GM12878 (cell line): ENCODE results near the gene SCRN2. TPM values are rescaled to one million over a fixed set of nuclear protein-coding genes. Genes with fewer than 3 reads are reported as not detected.

Source experiments
- ATAC-seq: fragments of 200-7000 bp; cut with Tn5 transposase; 3 replicates; pipeline ENCODE4 v1.9.1; 2020; ENCODE audit warnings: mild to moderate bottlenecking, moderate library complexity
- BruUV-seq: library from RNA; stranded (reverse); fragments of 400-500 nt; replicated peaks from 2 replicates; lab custom pipeline; 2021; lab: Mats Ljungman, UMichigan
- CTCF ChIA-PET: fragments of 300-600 bp; sonication (Branson Sonifier 250); formaldehyde crosslinking; extraction: SDS; loops from one replicate; lab custom pipeline; 2021; ENCODE audit warnings: inconsistent platforms; lab: Yijun Ruan, JAX
- POLR2A ChIA-PET: fragments of 350-600 bp; formaldehyde crosslinking; extraction: SDS; loops from one replicate; lab custom pipeline; 2021; ENCODE audit warnings: inconsistent platforms; lab: Charles Lee
- RAD21 ChIA-PET: fragments of 300-600 bp; sonication (Branson Sonifier 250); formaldehyde crosslinking; loops from one replicate; lab custom pipeline; 2023; ENCODE audit warnings: antibody characterized with exemption; ENCODE audit not compliant: unreplicated experiment; lab: Charles Lee
- SMC1A ChIA-PET: fragments of 300-600 bp; sonication (Branson Sonifier 250); formaldehyde crosslinking; loops from one replicate; lab custom pipeline; 2023; ENCODE audit not compliant: unreplicated experiment, uncharacterized antibody; lab: Charles Lee
- DNase-seq: peaks from one replicate; pipeline ENCODE4 v3.0.0-alpha.2; 2011; ENCODE audit warnings: low read depth, low spot score
- FAIRE-seq: peaks from 3 replicates; lab custom pipeline; 2011; peaks lifted over from hg19 to GRCh38; lab: Jason Lieb, UNC
- H2AFZ ChIP-seq: 2 replicates; pipeline ENCODE4 v1.6.0; 2011; ENCODE audit warnings: low read depth, low read length, control low read depth; ENCODE audit not compliant: control insufficient read depth
- H3K27ac ChIP-seq: 2 replicates; pipeline ENCODE4 v1.5.1; 2011; ENCODE audit warnings: control low read depth; ENCODE audit not compliant: control insufficient read depth, insufficient read depth
- H3K27me3 ChIP-seq, 2 experiments: replicated peaks in 1 of 2; 2 replicates each; pipeline versions ENCODE4 v1.6.0 to v1.6.1; 2011; ENCODE audit warnings: low read length in 1 of 2; ENCODE audit not compliant: control insufficient read depth in 2 of 2, insufficient read depth in 2 of 2
- H3K36me3 ChIP-seq, 2 experiments: 2 replicates each; pipeline ENCODE4 v1.5.1; 2011; ENCODE audit warnings: low read length in 1 of 2; ENCODE audit not compliant: control insufficient read depth in 2 of 2, insufficient read depth in 2 of 2
- H3K4me1 ChIP-seq: 2 replicates; pipeline ENCODE4 v1.6.1; 2011; ENCODE audit warnings: mild to moderate bottlenecking, low read length, moderate library complexity, mixed read lengths; ENCODE audit not compliant: control insufficient read depth, insufficient read depth
- H3K4me2 ChIP-seq: 2 replicates; pipeline ENCODE4 v1.6.0; 2011; ENCODE audit warnings: control low read depth; ENCODE audit not compliant: control insufficient read depth, insufficient read depth
- H3K4me3 ChIP-seq: fragments of 200-600 bp; sonication (generic); 2 replicates; pipeline ENCODE4 v1.5.1; 2016
- H3K79me2 ChIP-seq: 2 replicates; pipeline ENCODE4 v1.6.0; 2011; ENCODE audit warnings: low read length; ENCODE audit not compliant: control insufficient read depth, insufficient read depth
- H3K9ac ChIP-seq: 2 replicates; pipeline ENCODE4 v1.8.0; 2011; ENCODE audit warnings: low read length, control low read depth, mixed read lengths; ENCODE audit not compliant: control insufficient read depth, insufficient read depth
- H3K9me3 ChIP-seq: replicated peaks from 3 replicates; pipeline ENCODE4 v1.5.1; 2011; ENCODE audit warnings: mild to moderate bottlenecking, low read length; ENCODE audit not compliant: control insufficient read depth, insufficient read depth
- H4K20me1 ChIP-seq: 2 replicates; pipeline ENCODE4 v1.6.0; 2011; ENCODE audit not compliant: control insufficient read depth, insufficient read depth
- CHD2 ChIP-seq: IDR thresholded peaks from 2 replicates; pipeline ENCODE4 v1.6.1; 2011; ENCODE audit warnings: low read depth, low read length, improper control_type of control experiment, borderline replicate concordance
- E2F8 ChIP-seq: fragments of 450-650 bp; IDR thresholded peaks from 2 replicates; pipeline ENCODE4 v1.6.1; 2018; ENCODE audit warnings: mild to moderate bottlenecking, low read depth, moderate library complexity; ENCODE audit not compliant: partially characterized antibody
- HCFC1 ChIP-seq: fragments of 150-350 bp; IDR thresholded peaks from 2 replicates; pipeline ENCODE4 v1.6.1; 2014; ENCODE audit warnings: low read length
- HDAC2 ChIP-seq: fragments of 200-600 bp; sonication (generic); IDR thresholded peaks from 2 replicates; pipeline ENCODE4 v1.6.1; 2017
- HDAC6 ChIP-seq: fragments of 200-600 bp; sonication (generic); IDR thresholded peaks from one replicate; pipeline ENCODE4 v1.8.0; 2017; ENCODE audit warnings: antibody characterized with exemption; ENCODE audit not compliant: unreplicated experiment
- KDM1A ChIP-seq: fragments of 200-600 bp; sonication (generic); IDR thresholded peaks from 2 replicates; pipeline ENCODE4 v1.6.1; 2016; ENCODE audit warnings: borderline replicate concordance
- MYB ChIP-seq: fragments of 150-350 bp; IDR thresholded peaks from 2 replicates; pipeline ENCODE4 v1.6.1; 2014; ENCODE audit warnings: mild to moderate bottlenecking, low read depth, low read length, borderline replicate concordance
- NBN ChIP-seq: fragments of 450-650 bp; IDR thresholded peaks from 2 replicates; pipeline ENCODE4 v1.6.1; 2016
- NR2C1 ChIP-seq: fragments of 450-650 bp; IDR thresholded peaks from 2 replicates; pipeline ENCODE4 v1.6.1; 2017; ENCODE audit warnings: antibody characterized with exemption, mild to moderate bottlenecking, moderate library complexity
- PAX8 ChIP-seq: fragments of 450-650 bp; IDR thresholded peaks from 2 replicates; pipeline ENCODE4 v1.6.1; 2017; ENCODE audit warnings: mild to moderate bottlenecking, moderate library complexity
- POLR2AphosphoS2 ChIP-seq: IDR thresholded peaks from 2 replicates; pipeline ENCODE4 v1.6.1; 2011; ENCODE audit warnings: low read depth, mild to moderate bottlenecking, low read length, improper control_type of control experiment, moderate library complexity
- RAD21 ChIP-seq: IDR thresholded peaks from 2 replicates; pipeline ENCODE4 v1.6.1; 2011; ENCODE audit warnings: mild to moderate bottlenecking, low read depth, low read length, moderate library complexity; ENCODE audit not compliant: insufficient read depth
- RELA ChIP-seq: fragments of 450-650 bp; IDR thresholded peaks from 2 replicates; pipeline ENCODE4 v1.8.0; 2014; ENCODE audit warnings: borderline replicate concordance; ENCODE audit not compliant: partially characterized antibody
- RFX5 ChIP-seq: IDR thresholded peaks from 2 replicates; pipeline ENCODE4 v1.6.1; 2011; ENCODE audit warnings: low read depth, low read length, improper control_type of control experiment
- SPI1 ChIP-seq: IDR thresholded peaks from 2 replicates; pipeline ENCODE4 v1.6.1; 2011; ENCODE audit warnings: low read depth, mild to moderate bottlenecking, low read length, moderate library complexity, borderline replicate concordance; ENCODE audit not compliant: insufficient read depth
- ZBTB33 ChIP-seq: fragments of 450-650 bp; IDR thresholded peaks from 2 replicates; pipeline ENCODE4 v1.6.1; 2017; ENCODE audit warnings: mild to moderate bottlenecking
- ZNF207 ChIP-seq: fragments of 450-650 bp; IDR thresholded peaks from 2 replicates; pipeline ENCODE4 v1.6.1; 2014; ENCODE audit warnings: antibody characterized with exemption, mild to moderate bottlenecking, borderline replicate concordance
- WGBS: methylation state at CpG from one replicate; pipeline ENCODE4 v1.1.6; 2016; ENCODE audit warnings: low lambda C conversion rate; ENCODE audit not compliant: insufficient replicate concordance, insufficient coverage; ENCODE audit errors: missing lambda C conversion rate; 5-methylcytosine and 5-hydroxymethylcytosine counted together
- in situ Hi-C: fragments of 300-500 bp; cut with MboI; formaldehyde crosslinking; loops from 9 replicates; pipeline ENCODE4 v1.14.3; 2018; ENCODE audit warnings: mixed read lengths
- intact Hi-C: fragments of 100-400 bp; cut with micrococcal nuclease; formaldehyde crosslinking; loops from one replicate; pipeline ENCODE4 v1.14.2; 2022; ENCODE audit not compliant: unreplicated experiment
- polyA plus RNA-seq, 11 experiments: library from polyadenylated mRNA; depleted of rRNA in 4 of 11; unstranded in 6 of 11; stranded (reverse) in 5 of 11; fragments of >200 nt; fragmentation: Nextera tagmentation in 4 of 11; fragmentation: Illumina TruSeq in 1 of 11; extraction: Ambion mirVana in 4 of 11; extraction: Trizol in 1 of 11; gene quantifications; 1 replicate in 1 of 11; 2 replicates in 10 of 11; pipeline versions ENCODE4 v1.2.1 to v1.2.3, GENCODE V29; 2011 to 2016; ENCODE audit warnings: inconsistent platforms in 2 of 11, missing spikeins in 2 of 11, low read depth in 1 of 11
- total RNA-seq, 4 experiments: library from RNA; depleted of rRNA in 3 of 4; stranded (reverse); fragments of >200 nt in 3 of 4; fragmentation: Illumina TruSeq in 1 of 4; extraction: Trizol in 1 of 4; gene quantifications; 2 replicates each; pipeline versions ENCODE4 v1.2.1 to v1.2.3, GENCODE V29; 2013 to 2021
- TF ChIP-seq, protein P1 (sequence below): fragments of 450-650 bp; IDR thresholded peaks from 2 replicates; pipeline ENCODE4 v1.6.1; 2017; ENCODE audit warnings: mild to moderate bottlenecking, low read depth, inconsistent platforms; ENCODE audit not compliant: poor library complexity, severe bottlenecking

Gene SCRN2
- total and polyA plus RNA-seq, 10 of the 15 experiments (the other 5 are each of a cell fraction or from before 2014, with no cell fraction given) = 0.34 to 33.3 (median 20.1) TPM

DNA sequence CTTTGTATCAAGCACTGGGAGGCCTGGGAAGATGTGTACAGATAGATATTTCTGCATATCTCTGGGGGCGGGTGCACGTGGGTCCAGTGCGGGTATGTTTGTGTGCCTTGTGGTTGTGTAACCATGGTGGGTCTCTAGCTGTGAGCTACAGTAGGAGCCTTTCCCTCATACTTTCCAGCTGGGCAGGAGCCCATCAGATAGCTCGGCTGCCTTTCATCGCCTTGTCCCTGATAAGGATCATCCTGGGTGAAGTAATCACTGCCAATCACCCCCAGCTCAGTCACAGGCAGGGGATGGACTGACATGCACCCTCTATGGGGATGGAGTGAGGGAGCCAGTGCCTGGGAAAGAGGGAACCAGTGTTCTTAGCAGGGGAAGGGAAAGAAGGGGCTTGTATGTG lies 3.2 kb upstream of the SCRN2 start:
- ATAC-seq (no peak), FAIRE-seq (no peak), DNase-seq (no peak)
- Histone ChIP-seq H3K9ac (no peak overlapping the region), H3K27me3 (peaks cover 6 to 9% of the 10 kb centered on the region in 2 experiments), H3K27ac (no peak overlapping the region), H3K9me3 (no peaks in the 10 kb centered on the region), H3K4me3 (no peak overlapping the region), H3K79me2 (no peaks in the 10 kb centered on the region), H3K36me3 (no peaks in the 10 kb centered on the region), H4K20me1 (no peaks in the 10 kb centered on the region), H3K4me1 (peaks cover 22% of the 10 kb centered on the region), H2AFZ (no peak overlapping the region), H3K4me2 (no peak overlapping the region)
- in situ Hi-C loops = loop anchor here (5.0 to 10.0 kb wide), 3 partner anchors 48 to 781 kb away; partner anchors contain the start of gene HOXB9
- ChIA-PET POLR2A (interaction anchor here (0.5 to 1.3 kb wide), 4 partner anchors 51 to 175 kb away, joined by 3 to 4 read pairs (median 4); partner anchors contain the start of gene SP2), SMC1A (interaction anchor here (1.0 to 13.1 kb wide), 6 partner anchors 45 to 174 kb away, joined by 3 to 231 read pairs (median 4); partner anchors contain the start of genes CDK5RAP3, PNPO and SP2), RAD21 (interaction anchor here (0.6 to 7.7 kb wide), 4 partner anchors 10 to 174 kb away, joined by 3 to 206 read pairs (median 6); no protein-coding TSS in a partner anchor), CTCF (interaction anchor here (0.7 to 12.4 kb wide), 8 partner anchors 20 to 174 kb away, joined by 3 to 502 read pairs (median 24); partner anchors contain the start of genes CDK5RAP3 and SP2)
- intact Hi-C loops = no loop called here
- WGBS = 47% methylated on average over 5 of the region's 5 CpGs
- BruUV-seq = no TSS peak
- TF ChIP-seq MYB = no peak
- no peak for TF ChIP-seq CHD2
- TF ChIP-seq E2F8 = no peak
- TF ChIP-seq PAX8 = no peak
- no peak for TF ChIP-seq RELA
- no peak for TF ChIP-seq HDAC6
- no peak for TF ChIP-seq RAD21
- no peak for TF ChIP-seq RFX5
- TF ChIP-seq NBN = no peak
- no peak for TF ChIP-seq ZNF207
- no peak for TF ChIP-seq KDM1A
- no peak for TF ChIP-seq NR2C1
- no peak for TF ChIP-seq ZBTB33
- TF ChIP-seq, protein P1, sequence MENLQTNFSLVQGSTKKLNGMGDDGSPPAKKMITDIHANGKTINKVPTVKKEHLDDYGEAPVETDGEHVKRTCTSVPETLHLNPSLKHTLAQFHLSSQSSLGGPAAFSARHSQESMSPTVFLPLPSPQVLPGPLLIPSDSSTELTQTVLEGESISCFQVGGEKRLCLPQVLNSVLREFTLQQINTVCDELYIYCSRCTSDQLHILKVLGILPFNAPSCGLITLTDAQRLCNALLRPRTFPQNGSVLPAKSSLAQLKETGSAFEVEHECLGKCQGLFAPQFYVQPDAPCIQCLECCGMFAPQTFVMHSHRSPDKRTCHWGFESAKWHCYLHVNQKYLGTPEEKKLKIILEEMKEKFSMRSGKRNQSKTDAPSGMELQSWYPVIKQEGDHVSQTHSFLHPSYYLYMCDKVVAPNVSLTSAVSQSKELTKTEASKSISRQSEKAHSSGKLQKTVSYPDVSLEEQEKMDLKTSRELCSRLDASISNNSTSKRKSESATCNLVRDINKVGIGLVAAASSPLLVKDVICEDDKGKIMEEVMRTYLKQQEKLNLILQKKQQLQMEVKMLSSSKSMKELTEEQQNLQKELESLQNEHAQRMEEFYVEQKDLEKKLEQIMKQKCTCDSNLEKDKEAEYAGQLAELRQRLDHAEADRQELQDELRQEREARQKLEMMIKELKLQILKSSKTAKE = no peak
- TF ChIP-seq POLR2AphosphoS2 = no peak
- no peak for TF ChIP-seq SPI1
- no peak for TF ChIP-seq HDAC2
- no peak for TF ChIP-seq HCFC1
